WERI-Rb-1 (cell line): ENCODE data around the gene MLEC.

Experiments used
- DNase-seq: peaks from one replicate; pipeline ENCODE4 v3.0.0-alpha.2; 2020
- H3K27ac ChIP-seq: fragments of 250-450 bp; sonication (Bioruptor Pico); 2 replicates; pipeline ENCODE4 v1.5.1; 2020; ENCODE audit warnings: mild to moderate bottlenecking, moderate library complexity
- H3K27me3 ChIP-seq: fragments of 250-450 bp; sonication (Bioruptor Pico); 2 replicates; pipeline ENCODE4 v1.5.1; 2021; ENCODE audit warnings: mild to moderate bottlenecking, low read depth, moderate library complexity; ENCODE audit not compliant: insufficient read depth, severe bottlenecking
- H3K36me3 ChIP-seq: fragments of 250-450 bp; sonication (Bioruptor Pico); 2 replicates; pipeline ENCODE4 v1.5.1; 2020; ENCODE audit warnings: mild to moderate bottlenecking, moderate library complexity
- H3K4me3 ChIP-seq: 2 replicates; pipeline ENCODE4 v1.5.1; 2011; ENCODE audit warnings: low read depth, mild to moderate bottlenecking, control low read depth, low read length
- H3K9me3 ChIP-seq: fragments of 250-450 bp; sonication (Bioruptor Pico); 2 replicates; pipeline ENCODE4 v1.5.1; 2021; ENCODE audit warnings: mild to moderate bottlenecking, moderate library complexity; ENCODE audit not compliant: severe bottlenecking
- TF ChIP-seq, protein P1 (sequence below): IDR thresholded peaks from 2 replicates; pipeline ENCODE4 v1.5.1; 2011; ENCODE audit warnings: low read depth, mild to moderate bottlenecking, control low read depth, inconsistent platforms, low read length

MLEC gene

DNA sequence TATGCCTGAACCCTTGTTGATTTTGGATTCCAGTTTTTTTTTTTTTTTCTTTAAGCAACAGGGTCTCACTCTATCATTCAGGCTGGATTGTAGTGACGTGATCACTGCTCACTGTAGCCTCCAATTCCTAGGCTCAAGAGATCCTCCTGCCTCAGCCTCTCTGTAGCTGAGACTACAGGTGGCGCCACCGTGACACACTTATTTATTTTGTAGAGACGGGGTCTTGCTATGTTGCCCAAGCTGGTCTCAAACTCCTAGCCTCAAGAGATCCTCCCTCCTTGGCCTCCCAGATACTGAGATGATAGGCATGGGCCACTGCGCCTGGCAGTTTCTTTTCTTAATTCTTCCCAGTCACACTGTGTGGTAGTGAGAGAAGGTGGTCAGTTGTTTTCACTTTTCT, 63.9 kb downstream of the MLEC start:
- H3K9me3 ChIP-seq, result no peaks in the 10 kb centered on the region
- H3K36me3 ChIP-seq, result no peaks in the 10 kb centered on the region
- TF ChIP-seq, protein P1, sequence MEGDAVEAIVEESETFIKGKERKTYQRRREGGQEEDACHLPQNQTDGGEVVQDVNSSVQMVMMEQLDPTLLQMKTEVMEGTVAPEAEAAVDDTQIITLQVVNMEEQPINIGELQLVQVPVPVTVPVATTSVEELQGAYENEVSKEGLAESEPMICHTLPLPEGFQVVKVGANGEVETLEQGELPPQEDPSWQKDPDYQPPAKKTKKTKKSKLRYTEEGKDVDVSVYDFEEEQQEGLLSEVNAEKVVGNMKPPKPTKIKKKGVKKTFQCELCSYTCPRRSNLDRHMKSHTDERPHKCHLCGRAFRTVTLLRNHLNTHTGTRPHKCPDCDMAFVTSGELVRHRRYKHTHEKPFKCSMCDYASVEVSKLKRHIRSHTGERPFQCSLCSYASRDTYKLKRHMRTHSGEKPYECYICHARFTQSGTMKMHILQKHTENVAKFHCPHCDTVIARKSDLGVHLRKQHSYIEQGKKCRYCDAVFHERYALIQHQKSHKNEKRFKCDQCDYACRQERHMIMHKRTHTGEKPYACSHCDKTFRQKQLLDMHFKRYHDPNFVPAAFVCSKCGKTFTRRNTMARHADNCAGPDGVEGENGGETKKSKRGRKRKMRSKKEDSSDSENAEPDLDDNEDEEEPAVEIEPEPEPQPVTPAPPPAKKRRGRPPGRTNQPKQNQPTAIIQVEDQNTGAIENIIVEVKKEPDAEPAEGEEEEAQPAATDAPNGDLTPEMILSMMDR, result no peak
- H3K27ac ChIP-seq, result no peak overlapping the region
- DNase-seq, result no peak
- H3K27me3 ChIP-seq, result no peaks in the 10 kb centered on the region
- H3K4me3 ChIP-seq, result no peak overlapping the region

DNA sequence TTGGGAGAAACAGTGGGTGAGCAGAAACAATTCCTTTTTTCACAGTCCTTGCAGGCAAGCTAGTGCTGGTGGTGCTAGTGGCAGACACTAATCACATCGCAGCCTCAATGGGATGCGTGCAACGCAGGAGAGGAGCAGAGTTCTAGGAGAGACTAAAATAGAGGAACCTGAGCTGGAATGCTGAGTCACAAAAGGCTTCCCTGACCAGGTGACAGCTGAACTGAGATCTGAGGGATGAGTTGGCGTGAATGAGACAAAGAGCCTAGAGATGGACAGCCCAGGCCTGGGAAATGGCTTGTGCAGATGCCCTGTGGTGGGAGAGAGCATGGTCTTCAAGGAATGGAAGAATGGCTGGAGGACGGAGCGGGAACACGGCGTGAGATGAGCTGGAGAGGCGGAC, 64.4 kb downstream of the MLEC start:
- no peaks in the 10 kb centered on the region for H3K27me3 ChIP-seq
- no peak for DNase-seq
- no peak overlapping the region for H3K4me3 ChIP-seq
- H3K9me3 ChIP-seq, result no peaks in the 10 kb centered on the region
- H3K27ac ChIP-seq, result no peak overlapping the region
- TF ChIP-seq, protein P1, result no peak
- no peaks in the 10 kb centered on the region for H3K36me3 ChIP-seq
